GM12872 (cell line): Measurements from ENCODE around the gene CIITA.

ENCODE experiments used
- TF ChIP-seq, protein P1 (sequence below): IDR thresholded peaks from 3 replicates; pipeline ENCODE4 v1.5.1; 2011; ENCODE audit warnings: low read depth, mild to moderate bottlenecking, low read length, moderate library complexity; ENCODE audit not compliant: insufficient read depth

The CIITA gene

DNA sequence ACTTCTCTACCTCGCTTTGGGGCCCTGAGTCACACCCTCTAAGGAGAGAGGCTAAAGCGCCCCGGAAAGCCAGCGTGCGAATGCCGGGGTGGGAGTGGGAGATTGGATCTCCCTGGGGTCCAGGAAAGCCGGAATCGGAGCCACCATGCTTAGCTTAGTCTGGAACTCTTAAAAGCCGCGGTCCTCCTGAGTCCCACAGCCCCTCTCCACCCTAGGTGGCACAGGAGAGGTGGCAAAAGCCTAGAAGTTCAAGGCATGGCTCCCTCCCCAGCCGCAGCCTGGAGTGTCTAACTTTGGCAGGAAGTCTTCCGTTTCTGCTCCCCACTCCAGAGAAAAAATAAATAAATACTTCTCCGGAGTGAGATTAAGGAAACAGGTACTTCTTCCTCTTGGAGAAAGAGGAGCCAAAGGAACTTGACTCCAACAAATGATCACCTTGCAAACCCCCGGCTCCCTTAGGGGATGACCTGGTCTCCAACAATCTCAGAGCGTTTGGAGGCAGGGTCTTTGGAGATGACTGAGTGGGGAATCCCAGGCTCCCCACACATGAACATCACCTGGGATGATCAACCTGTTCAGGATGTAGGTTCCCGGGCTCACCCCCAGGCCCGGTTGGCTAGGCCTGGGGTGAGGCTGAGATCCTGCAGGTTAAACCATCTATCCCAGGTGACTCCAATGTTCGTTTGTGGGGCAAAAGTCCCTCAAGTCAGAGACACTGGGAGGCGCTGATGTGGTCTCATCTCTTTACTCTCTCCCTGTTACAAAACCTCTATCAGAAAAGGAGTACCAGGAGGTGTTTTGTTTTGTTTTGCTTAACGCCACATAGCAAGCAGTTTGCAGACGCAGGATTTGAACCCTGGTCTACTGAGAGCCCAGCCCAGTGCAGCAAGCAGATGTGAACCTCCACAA, 2.9 kb downstream of the CIITA start:
- TF ChIP-seq, protein P1, sequence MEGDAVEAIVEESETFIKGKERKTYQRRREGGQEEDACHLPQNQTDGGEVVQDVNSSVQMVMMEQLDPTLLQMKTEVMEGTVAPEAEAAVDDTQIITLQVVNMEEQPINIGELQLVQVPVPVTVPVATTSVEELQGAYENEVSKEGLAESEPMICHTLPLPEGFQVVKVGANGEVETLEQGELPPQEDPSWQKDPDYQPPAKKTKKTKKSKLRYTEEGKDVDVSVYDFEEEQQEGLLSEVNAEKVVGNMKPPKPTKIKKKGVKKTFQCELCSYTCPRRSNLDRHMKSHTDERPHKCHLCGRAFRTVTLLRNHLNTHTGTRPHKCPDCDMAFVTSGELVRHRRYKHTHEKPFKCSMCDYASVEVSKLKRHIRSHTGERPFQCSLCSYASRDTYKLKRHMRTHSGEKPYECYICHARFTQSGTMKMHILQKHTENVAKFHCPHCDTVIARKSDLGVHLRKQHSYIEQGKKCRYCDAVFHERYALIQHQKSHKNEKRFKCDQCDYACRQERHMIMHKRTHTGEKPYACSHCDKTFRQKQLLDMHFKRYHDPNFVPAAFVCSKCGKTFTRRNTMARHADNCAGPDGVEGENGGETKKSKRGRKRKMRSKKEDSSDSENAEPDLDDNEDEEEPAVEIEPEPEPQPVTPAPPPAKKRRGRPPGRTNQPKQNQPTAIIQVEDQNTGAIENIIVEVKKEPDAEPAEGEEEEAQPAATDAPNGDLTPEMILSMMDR = no peak

DNA sequence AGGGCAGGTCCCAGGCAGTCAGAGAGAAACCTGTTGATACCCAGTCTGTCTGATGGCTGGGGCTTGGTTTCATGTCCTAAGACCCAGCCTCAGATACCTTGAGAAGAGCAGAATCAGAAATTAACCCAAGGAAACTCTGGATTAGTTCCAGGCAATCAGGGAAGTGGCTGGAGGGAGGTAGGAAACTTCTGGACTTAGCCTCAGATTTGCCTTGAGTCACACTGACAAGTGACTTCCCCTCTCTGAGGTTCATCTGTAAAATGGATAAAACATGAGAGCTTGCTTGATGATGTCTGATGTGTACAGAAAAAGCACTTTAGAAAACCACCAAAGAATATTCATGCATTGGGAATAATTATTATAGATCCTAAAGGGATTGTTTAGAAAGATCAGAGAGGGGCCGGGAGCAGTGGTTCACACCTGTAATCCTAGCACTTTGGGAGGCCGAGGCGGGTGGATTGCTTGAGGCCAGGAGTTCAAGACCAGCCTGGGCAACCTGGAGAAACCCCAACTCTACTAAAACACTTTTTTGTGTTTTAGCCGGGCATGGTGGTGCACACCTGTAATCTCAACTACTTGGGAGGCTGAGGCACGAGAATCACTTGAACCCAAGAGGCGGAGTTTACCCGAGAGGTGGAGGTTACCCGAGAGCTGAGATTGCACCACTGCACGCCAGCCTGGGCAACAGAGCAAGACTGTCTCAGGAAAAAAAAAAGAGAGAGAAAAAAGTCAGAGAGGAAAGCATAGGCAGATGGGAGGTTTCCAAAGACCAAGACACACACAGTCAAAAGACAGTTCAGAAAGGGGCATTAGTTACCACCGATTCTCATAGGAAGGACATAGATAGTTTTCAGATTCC, 3.8 kb downstream of the CIITA start:
- TF ChIP-seq, protein P1 = no peak

DNA sequence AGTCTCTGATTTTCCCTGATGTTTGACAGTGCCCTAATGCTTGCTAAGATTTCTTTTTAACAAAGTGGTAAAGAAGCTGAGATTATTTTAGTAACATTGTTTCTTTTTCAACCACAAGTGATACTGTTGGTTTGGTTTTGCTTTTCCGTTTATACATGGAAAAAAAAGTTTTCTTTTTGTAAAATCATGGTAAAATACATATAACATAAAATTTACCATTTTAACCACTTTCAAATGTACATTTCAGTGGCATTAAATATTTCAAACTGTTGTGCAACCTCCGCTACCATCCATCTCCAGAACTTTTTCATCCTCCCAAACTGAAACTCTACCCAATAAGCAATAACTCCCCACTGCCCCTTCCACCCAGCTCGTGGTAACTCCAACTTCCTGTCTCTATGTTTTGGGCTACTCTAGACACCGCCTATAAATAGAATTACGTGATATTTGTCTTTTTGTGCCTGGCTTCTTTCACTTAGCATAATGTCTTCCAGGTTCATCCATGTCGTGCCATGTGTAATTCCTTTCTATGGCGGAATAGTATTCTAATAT, 4.6 kb downstream of the CIITA start:
- TF ChIP-seq, protein P1 = no peak

DNA sequence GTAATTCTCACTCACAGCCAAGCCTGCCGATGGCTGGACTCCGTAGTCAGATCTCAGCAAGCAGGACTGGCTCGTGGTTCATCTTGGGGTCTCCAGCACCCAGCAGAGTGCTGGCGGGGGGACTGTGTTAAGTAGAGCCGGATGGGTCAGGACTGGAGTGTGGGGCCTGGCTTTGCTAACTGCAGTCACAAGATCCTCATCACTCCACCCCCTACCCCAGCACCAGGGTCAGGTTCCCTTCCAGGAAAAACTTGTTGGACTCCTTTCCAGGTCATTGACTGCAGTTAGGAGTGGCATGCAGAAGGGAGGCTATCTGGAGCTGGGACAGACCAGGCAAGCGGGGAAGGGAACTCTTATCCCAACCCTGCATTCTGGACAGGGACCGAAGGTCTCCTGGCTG, 6.0 kb downstream of the CIITA start:
- TF ChIP-seq, protein P1 = no peak

DNA sequence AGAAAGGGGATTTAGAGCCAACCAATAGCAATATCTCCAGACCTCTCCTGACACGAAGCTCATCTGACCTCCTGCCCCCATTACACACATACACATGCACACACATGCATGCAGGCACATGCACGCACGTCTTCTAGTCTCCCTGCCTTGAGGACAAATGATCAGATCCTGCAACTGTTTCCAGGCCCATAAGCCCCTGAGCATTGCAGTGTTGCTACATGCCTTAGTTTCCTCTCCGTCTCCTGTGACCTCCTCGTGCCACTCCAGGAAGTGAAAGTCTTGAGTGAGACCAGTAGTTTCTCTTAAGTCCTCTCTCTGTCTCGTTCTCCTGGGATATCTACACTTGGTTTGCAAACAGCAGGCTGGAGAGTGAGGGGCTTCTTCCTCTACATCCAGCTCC, 8.2 kb downstream of the CIITA start:
- TF ChIP-seq, protein P1 = no peak

DNA sequence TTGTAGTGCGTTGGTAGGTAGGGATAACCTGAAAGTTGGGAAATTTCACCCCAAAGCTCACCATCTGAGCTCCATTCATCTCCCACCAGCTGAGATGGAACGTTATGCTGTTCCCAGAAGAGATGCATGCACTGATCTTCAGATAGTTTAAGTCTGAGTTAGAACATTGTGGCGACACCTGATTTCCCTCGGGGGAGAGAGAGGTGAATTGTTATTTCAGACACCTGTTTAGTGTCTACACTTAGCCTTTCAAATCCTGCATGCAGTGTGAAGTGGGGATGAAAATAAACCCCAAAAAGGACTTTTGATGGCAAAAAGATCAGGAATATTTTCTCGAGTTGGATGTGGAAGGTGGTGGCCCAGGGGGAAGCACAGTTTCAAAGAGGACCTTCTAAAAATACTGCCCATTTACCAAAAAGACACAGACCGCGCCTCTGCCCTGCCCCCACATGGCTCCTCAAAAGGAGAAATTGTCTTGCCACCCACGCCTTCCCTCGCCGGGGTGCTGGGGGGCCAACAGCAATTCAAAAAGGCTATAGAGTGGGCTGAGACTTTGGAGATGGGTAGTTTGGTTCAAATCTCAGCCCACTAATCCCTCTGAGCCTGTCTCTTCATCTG, 11.4 kb downstream of the CIITA start:
- TF ChIP-seq, protein P1 = no peak

DNA sequence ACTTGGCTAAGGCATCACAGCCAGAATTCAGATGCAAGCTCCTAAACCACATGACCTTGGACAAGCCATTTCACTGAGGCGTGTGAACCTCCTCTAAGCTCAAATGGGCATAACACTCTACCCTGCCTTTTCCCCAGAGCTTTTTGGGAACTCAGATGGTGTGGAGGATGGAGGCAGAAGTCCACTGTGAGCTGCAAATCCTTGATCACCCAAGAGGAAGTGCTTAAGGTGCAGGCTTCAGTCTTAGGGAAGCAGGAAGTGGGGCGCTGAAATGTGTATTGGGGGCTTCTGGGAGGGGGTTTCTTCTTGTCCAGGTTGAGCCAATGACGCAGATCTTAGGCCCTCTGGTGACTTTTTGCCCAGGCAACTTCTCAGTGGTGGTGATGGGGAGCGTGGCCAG, 12.9 kb downstream of the CIITA start:
- TF ChIP-seq, protein P1 = no peak
